ENCODE data around the gene CCDC80.

DNA sequence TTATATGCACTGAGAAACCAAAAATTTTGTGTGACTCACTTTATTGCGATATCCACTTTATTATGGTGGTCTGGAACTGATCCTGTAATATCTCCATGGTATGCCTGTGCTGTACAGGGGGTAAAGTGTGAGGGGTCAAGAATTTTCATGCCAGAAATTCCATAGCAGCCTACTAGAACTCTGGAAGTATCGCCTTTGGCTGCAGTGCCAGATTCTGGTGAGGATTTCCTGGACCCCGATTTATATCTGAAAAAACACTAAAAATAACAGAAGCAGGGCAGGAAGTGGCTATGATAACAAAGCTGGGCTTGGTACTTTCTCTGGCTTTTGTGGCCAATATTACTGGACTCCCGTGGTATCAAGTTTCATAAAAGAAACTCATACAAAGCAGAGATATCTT, 36.4 kb downstream of the CCDC80 start:
- TF ChIP-seq, protein P1, sequence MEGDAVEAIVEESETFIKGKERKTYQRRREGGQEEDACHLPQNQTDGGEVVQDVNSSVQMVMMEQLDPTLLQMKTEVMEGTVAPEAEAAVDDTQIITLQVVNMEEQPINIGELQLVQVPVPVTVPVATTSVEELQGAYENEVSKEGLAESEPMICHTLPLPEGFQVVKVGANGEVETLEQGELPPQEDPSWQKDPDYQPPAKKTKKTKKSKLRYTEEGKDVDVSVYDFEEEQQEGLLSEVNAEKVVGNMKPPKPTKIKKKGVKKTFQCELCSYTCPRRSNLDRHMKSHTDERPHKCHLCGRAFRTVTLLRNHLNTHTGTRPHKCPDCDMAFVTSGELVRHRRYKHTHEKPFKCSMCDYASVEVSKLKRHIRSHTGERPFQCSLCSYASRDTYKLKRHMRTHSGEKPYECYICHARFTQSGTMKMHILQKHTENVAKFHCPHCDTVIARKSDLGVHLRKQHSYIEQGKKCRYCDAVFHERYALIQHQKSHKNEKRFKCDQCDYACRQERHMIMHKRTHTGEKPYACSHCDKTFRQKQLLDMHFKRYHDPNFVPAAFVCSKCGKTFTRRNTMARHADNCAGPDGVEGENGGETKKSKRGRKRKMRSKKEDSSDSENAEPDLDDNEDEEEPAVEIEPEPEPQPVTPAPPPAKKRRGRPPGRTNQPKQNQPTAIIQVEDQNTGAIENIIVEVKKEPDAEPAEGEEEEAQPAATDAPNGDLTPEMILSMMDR (IDR thresholded peaks at IDR 0.05; ENCODE audit: low read depth, low read length): no peak
- TF ChIP-seq POLR2A (IDR thresholded peaks at IDR 0.05; ENCODE audit: extremely low read depth, insufficient read length) (no peak), MYC (IDR thresholded peaks at IDR 0.05; ENCODE audit: low read depth, low read length) (no peak)

All from NB4 (cell line).